ENCODE measurements around the gene PLEKHH1. TPM values are rescaled to one million over a fixed set of nuclear protein-coding genes. Genes with fewer than 3 reads are reported as not detected.

PLEKHH1 gene
- total RNA-seq, 4 donors from 2014 or later, result 2.4 to 10.2 (median 4.6) TPM

DNA sequence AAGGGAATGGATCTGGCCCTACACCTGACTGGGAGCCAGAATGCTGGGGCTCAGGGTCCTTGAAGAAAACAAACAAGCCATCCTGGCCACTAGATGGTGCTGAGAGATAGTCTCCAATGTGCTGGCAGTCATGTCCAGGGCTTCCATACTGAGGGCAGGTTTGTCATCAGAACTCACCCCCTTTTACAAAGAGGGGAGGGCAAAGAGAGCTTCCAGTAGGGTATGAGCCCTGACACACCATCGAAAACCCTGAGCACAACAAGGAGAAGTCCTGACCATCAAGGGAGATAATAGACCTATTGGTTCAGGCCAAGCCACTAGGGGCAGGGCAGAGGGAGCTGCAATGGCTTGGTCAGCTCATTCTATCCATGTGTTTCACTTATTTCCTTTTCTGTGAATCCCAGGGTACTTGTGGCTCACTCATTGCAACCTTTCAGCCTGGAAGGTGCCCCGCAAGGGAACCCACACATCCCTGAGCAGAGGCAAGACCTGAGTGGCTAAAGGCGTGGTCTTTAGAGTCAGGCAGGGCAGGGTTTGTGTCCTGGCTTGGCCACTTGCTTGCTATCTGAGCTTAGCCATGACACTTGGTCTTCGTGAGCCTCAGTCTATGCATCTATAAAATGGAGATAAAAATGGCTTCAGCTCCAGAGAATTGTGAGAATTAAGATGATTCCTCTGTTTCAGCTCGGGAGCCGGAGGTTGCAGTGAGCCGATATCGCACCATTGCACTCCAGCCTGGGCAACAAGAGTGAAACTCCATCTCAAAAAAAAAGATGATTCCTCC is 6.2 kb upstream of the PLEKHH1 start:
- WGBS, 2 donors, result 83% methylated on average over 8 of the region's 8 CpGs
- DNase-seq (ENCODE audit: low spot score in 2 of 2), result peak in 1 of 2 donors; percentile 45
- Histone ChIP-seq H3K4me3 (no peak overlapping the region), H3K4me1 (peaks cover 0 to 20% (median 8%) of the 10 kb centered on the region in 4 donors), H3K27me3 (peaks cover 0 to 10% of the 10 kb centered on the region in 2 donors), H3K36me3 (no peaks in the 10 kb centered on the region), H3K27ac (no peak overlapping the region), H3K9me3 (no peaks in the 10 kb centered on the region)
- TF ChIP-seq CTCF (IDR thresholded peaks at IDR 0.05), result peak; percentile 34 to 67 (median 55)
- TF ChIP-seq POLR2A (IDR thresholded peaks at IDR 0.05), result no peak

DNA sequence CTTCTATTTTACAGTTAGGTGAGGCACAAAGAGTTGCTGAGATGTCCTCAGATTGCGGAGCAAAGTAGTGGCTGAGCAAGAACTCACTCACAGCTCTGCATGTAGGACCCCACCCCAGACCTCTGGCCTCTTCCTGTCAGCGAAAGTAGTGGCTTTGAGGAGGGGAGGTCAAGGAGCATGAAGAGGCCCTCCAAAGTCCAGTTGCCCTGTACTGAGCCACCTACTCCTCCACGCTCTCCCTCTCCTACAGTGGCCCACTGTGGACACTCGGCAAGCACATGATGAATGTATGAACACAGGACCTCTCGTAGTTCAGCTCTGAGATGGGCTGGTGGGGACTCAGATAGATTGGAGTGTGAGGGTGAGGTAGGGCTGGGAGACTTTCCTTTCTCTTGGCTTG is 5.3 kb upstream of the PLEKHH1 start:
- no peak overlapping the region for H3K4me3 ChIP-seq
- peaks cover 0 to 9% of the 10 kb centered on the region in 2 donors for H3K27me3 ChIP-seq
- TF ChIP-seq CTCF (IDR thresholded peaks at IDR 0.05) (no peak), POLR2A (IDR thresholded peaks at IDR 0.05) (no peak), EP300 (IDR thresholded peaks at IDR 0.05) (no peak)
- no peaks in the 10 kb centered on the region for H3K36me3 ChIP-seq
- no peak overlapping the region for H3K27ac ChIP-seq
- WGBS, 2 donors, result 70 to 84% methylated on average over 5 of the region's 5 CpGs
- H3K4me1 ChIP-seq, result peaks cover 0 to 21% (median 8%) of the 10 kb centered on the region in 4 donors
- H3K9me3 ChIP-seq, result no peaks in the 10 kb centered on the region
- DNase-seq (ENCODE audit: low spot score in 2 of 2), result no peak

DNA sequence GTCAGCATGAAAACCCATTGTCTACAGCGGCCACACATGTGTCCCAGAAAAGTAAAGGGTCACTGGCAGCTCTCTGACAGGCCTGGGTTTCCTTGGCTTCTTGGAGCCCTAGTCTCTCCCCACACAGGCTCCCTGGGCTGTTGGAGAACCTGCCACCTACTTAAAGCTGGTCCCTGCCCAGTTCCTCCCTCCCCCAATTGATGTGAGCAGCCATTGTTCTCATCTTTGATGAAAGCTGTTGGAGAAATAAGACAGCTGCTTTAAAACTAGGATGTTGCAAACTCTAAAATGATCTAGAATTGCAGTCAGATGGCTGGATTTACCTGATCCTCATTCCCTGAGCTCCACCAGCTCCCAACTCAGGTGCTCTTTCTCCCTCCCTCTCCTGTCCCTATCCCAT is 4.8 kb upstream of the PLEKHH1 start:
- DNase-seq (ENCODE audit: low spot score in 2 of 2), result no peak
- H3K4me1 ChIP-seq, result peaks cover 0 to 20% (median 9%) of the 10 kb centered on the region in 4 donors
- WGBS, 2 donors, result 75 to 89% methylated on average over 1 of the region's 1 CpG
- no peak overlapping the region for H3K4me3 ChIP-seq
- H3K27me3 ChIP-seq, result peaks cover 0 to 4% of the 10 kb centered on the region in 2 donors
- H3K9me3 ChIP-seq, result no peaks in the 10 kb centered on the region
- TF ChIP-seq EP300 (IDR thresholded peaks at IDR 0.05) (no peak), CTCF (IDR thresholded peaks at IDR 0.05) (no peak), POLR2A (IDR thresholded peaks at IDR 0.05) (no peak)
- no peak overlapping the region for H3K27ac ChIP-seq
- H3K36me3 ChIP-seq, result no peaks in the 10 kb centered on the region

GRCh38 chr14:67529947-67530935 is 2.8 kb upstream of the PLEKHH1 start:
- no peak overlapping the region for H3K4me3 ChIP-seq
- no peaks in the 10 kb centered on the region for H3K9me3 ChIP-seq
- 81 to 85% methylated on average over 5 of the region's 5 CpGs for WGBS, 2 donors
- no peaks in the 10 kb centered on the region for H3K27me3 ChIP-seq
- no peak for DNase-seq (ENCODE audit: low spot score in 2 of 2)
- H3K36me3 ChIP-seq, result no peaks in the 10 kb centered on the region
- H3K4me1 ChIP-seq, result peaks cover 0 to 17% (median 2%) of the 10 kb centered on the region in 4 donors
- TF ChIP-seq POLR2A (IDR thresholded peaks at IDR 0.05), result no peak
- TF ChIP-seq EP300 (IDR thresholded peaks at IDR 0.05), result no peak
- TF ChIP-seq CTCF (IDR thresholded peaks at IDR 0.05), result no peak
- H3K27ac ChIP-seq, result no peak overlapping the region

Data from tibial nerve (tissue), 4 donors.